ENCODE measurements around the gene FLT3LG.

FLT3LG gene

DNA sequence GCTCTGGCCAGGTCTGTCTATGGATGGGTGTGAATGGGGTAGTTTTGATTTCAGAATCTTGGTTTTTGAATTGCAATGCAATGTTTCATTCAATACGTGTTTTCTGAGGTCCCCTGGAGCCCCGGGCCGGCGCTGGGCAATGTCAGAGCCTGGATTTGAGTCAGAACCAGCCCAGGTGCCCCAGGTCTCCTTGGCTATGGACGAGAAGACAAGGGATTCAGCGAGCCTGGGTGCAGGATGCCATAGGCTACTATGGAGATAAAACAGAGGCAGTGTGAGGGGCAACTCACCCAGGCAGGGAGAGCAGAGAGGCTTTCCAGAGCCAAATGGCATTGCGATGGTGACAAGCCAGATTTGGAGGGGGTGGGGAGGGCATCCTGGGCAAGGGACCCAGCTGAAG lies 12.2 kb downstream of the FLT3LG start:
- TF ChIP-seq CTCF (IDR thresholded peaks at IDR 0.05; ENCODE audit: control extremely low read depth, extremely low read depth, low read depth, missing control alignments) = no peak
- CTCF ChIA-PET = interaction anchor here (1.7 kb wide), 1 partner anchor 13 kb away, joined by 6 read pairs; no protein-coding TSS in a partner anchor
- no peak for DNase-seq (ENCODE audit: extremely low spot score)
- POLR2A ChIA-PET = no interaction called here

GRCh38 chr19:49486710-49487276 lies 12.8 kb downstream of the FLT3LG start:
- POLR2A ChIA-PET = interaction anchor here (1.5 kb wide), 2 partner anchors 9 to 17 kb away, joined by 5 to 6 read pairs; partner anchors contain the start of gene RPS11
- CTCF ChIA-PET = no interaction called here
- no peak for TF ChIP-seq CTCF (IDR thresholded peaks at IDR 0.05; ENCODE audit: control extremely low read depth, extremely low read depth, low read depth, missing control alignments)
- no peak for DNase-seq (ENCODE audit: extremely low spot score)

GRCh38 chr19:49487277-49488045 lies 13.4 kb downstream of the FLT3LG start, which contains the start of gene RPL13A:
Gene RPL13A (plus strand): TSS chr19:49487608. CDS start chr19:49487630, 22 bp downstream.
- ChIA-PET CTCF (interaction anchor here (2.1 kb wide), 1 partner anchor 14 kb away, joined by 7 read pairs; the partner anchor contains the start of gene FLT3LG), POLR2A (interaction anchor here (0.7 to 1.9 kb wide), 6 partner anchors 8 to 177 kb away, joined by 3 to 16 read pairs (median 4); partner anchors contain the start of genes RPS11 and RRAS)
- no peak for TF ChIP-seq CTCF (IDR thresholded peaks at IDR 0.05; ENCODE audit: control extremely low read depth, extremely low read depth, low read depth, missing control alignments)
- peak; percentile 98 for DNase-seq (ENCODE audit: extremely low spot score)

- CTCF ChIA-PET = interaction anchor here (1.3 to 2.1 kb wide), 2 partner anchors 12 to 15 kb away, joined by 5 to 7 read pairs; partner anchors contain the start of gene FLT3LG
- no peak for DNase-seq (ENCODE audit: extremely low spot score)
- no peak for TF ChIP-seq CTCF (IDR thresholded peaks at IDR 0.05; ENCODE audit: control extremely low read depth, extremely low read depth, low read depth, missing control alignments)
- POLR2A ChIA-PET = interaction anchor here (0.7 to 1.9 kb wide), 7 partner anchors 8 to 188 kb away, joined by 3 to 16 read pairs (median 5); partner anchors contain the start of genes PRMT1, RPS11 and RRAS
Observed at GRCh38 chr19:49488046-49488862, 14.2 kb downstream of the FLT3LG start.

DNA sequence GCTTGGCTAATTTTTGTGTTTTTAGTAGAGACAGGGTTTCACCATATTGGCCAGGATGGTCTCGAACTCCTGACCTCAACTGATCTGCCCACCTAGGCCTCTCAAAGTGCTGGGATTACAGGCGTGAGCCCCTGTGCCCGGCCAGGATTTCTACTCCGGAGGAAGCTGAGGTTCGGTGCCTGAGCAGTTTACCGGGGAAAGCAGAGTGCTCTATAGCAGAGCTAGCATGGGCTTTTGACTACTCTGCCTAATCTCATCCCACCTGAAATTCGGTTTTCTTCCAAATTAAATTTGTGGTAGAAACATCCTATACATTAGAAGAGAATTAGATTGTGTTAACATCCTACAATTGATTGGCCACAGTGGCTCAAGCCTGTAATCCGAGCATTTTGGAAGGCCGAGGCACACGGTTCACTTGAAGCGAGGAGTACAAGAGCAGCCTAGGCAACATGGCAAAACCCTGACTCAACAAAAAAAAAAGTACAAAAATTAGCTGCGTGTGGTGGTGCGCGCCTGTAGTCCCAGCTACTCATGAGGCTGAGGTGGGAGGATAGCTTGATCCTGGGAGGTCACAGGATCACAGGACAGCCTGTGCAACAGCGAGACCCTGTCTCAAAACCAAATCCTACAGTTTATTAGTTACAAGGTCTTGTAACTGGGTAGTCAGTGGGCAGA lies 15.0 kb downstream of the FLT3LG start:
- POLR2A ChIA-PET = interaction anchor here (1.5 to 1.9 kb wide), 2 partner anchors 10 to 187 kb away, joined by 6 to 16 read pairs; partner anchors contain the start of gene PRMT1
- DNase-seq (ENCODE audit: extremely low spot score) = no peak
- TF ChIP-seq CTCF (IDR thresholded peaks at IDR 0.05; ENCODE audit: control extremely low read depth, extremely low read depth, low read depth, missing control alignments) = no peak
- CTCF ChIA-PET = interaction anchor here (0.6 to 2.1 kb wide), 4 partner anchors 13 to 85 kb away, joined by 3 to 7 read pairs (median 5); partner anchors contain the start of gene FLT3LG

Data from GM10248 (cell line).